Keratinocyte (primary cell): ENCODE results near the gene OR10H5. TPM values are rescaled to one million over a fixed set of nuclear protein-coding genes. Genes with fewer than 3 reads are reported as not detected.
A peak's percentile ranks its signal among the peaks of the same experiment; 100 is the strongest.

Experiments
- DNase-seq: peaks from one replicate; pipeline ENCODE4 v3.0.0-alpha.2; 2011; ENCODE audit warnings: low read depth, missing footprints, low spot score
- FAIRE-seq: peaks from 2 replicates; lab custom pipeline; 2011; peaks lifted over from hg19 to GRCh38; lab: Jason Lieb, UNC
- H2AFZ ChIP-seq: 2 replicates; pipeline ENCODE4 v1.6.0; 2012; ENCODE audit warnings: low read length, control low read depth, inconsistent platforms; ENCODE audit not compliant: control insufficient read depth
- H3K27ac ChIP-seq: 2 replicates; pipeline ENCODE4 v1.5.1; 2011; ENCODE audit warnings: low read length; ENCODE audit not compliant: control insufficient read depth, insufficient read depth
- H3K27me3 ChIP-seq: 3 replicates; pipeline ENCODE4 v1.6.0; 2011; ENCODE audit warnings: low read length; ENCODE audit not compliant: control insufficient read depth, insufficient read depth; ENCODE audit errors: extremely low read depth
- H3K36me3 ChIP-seq, 2 experiments: 2 replicates in 1 of 2; 3 replicates in 1 of 2; pipeline ENCODE4 v1.5.1; 2011; ENCODE audit warnings: low read length in 2 of 2, mild to moderate bottlenecking in 1 of 2; ENCODE audit not compliant: control insufficient read depth in 2 of 2, insufficient read depth in 2 of 2; ENCODE audit errors: extremely low read depth in 1 of 2
- H3K4me1 ChIP-seq: 3 replicates; pipeline ENCODE4 v1.5.1; 2011; ENCODE audit warnings: low read length; ENCODE audit not compliant: control insufficient read depth, insufficient read depth; ENCODE audit errors: extremely low read depth
- H3K4me2 ChIP-seq: 3 replicates; pipeline ENCODE4 v1.6.0; 2011; ENCODE audit warnings: low read depth, low read length; ENCODE audit not compliant: control insufficient read depth, insufficient read depth; ENCODE audit errors: extremely low read depth
- H3K4me3 ChIP-seq, 3 experiments: fragments of 200-600 bp in 1 of 3; sonication (generic) in 1 of 3; 2 replicates in 2 of 3; 3 replicates in 1 of 3; pipeline ENCODE4 v1.5.1; 2011 to 2016; ENCODE audit warnings: low read length in 3 of 3, mild to moderate bottlenecking in 3 of 3, control low read depth in 2 of 3, inconsistent platforms in 1 of 3, low read depth in 1 of 3, mixed read lengths in 1 of 3, mixed run types in 1 of 3, moderate library complexity in 1 of 3; ENCODE audit not compliant: control insufficient read depth in 2 of 3, insufficient read depth in 2 of 3; ENCODE audit errors: extremely low read depth in 1 of 3
- H3K79me2 ChIP-seq: 2 replicates; pipeline ENCODE4 v1.6.0; 2012; ENCODE audit warnings: low read length; ENCODE audit not compliant: control insufficient read depth, insufficient read depth
- H3K9ac ChIP-seq: 3 replicates; pipeline ENCODE4 v1.6.0; 2011; ENCODE audit warnings: low read length; ENCODE audit not compliant: control insufficient read depth, insufficient read depth; ENCODE audit errors: extremely low read depth
- H3K9me1 ChIP-seq: 3 replicates; pipeline ENCODE4 v1.6.0; 2011; ENCODE audit warnings: low read length; ENCODE audit not compliant: control insufficient read depth, insufficient read depth; ENCODE audit errors: extremely low read depth
- H3K9me3 ChIP-seq: 2 replicates; pipeline ENCODE4 v1.5.1; 2012; ENCODE audit warnings: low read depth, low read length; ENCODE audit not compliant: control insufficient read depth
- H4K20me1 ChIP-seq: 3 replicates; pipeline ENCODE4 v1.6.0; 2011; ENCODE audit warnings: low read length; ENCODE audit not compliant: control insufficient read depth, insufficient read depth; ENCODE audit errors: extremely low read depth
- CTCF ChIP-seq, 3 experiments: IDR thresholded peaks in 1 of 3; conservative IDR thresholded peaks in 1 of 3; optimal IDR thresholded peaks in 1 of 3; 2 replicates in 2 of 3; 3 replicates in 1 of 3; pipeline versions ENCODE3 to v1.5.1; 2011; ENCODE audit warnings: low read length in 3 of 3, mild to moderate bottlenecking in 3 of 3, moderate library complexity in 2 of 3, control low read depth in 1 of 3, inconsistent platforms in 1 of 3; ENCODE audit not compliant: insufficient read depth in 2 of 3; ENCODE audit errors: extremely low read depth in 1 of 3
- EZH2 ChIP-seq: IDR thresholded peaks from one replicate; pipeline ENCODE4 v1.6.1; 2012; ENCODE audit warnings: inconsistent platforms, mild to moderate bottlenecking, low read length, moderate library complexity
- dilution Hi-C: fragments of 300-500 bp; cut with MboI; formaldehyde crosslinking; loops from one replicate; pipeline ENCODE4 v1.7.0; 2020; ENCODE audit warnings: low sequenced_read_pairs; ENCODE audit not compliant: extremely low pct_ligation_motif_present
- polyA plus RNA-seq, 5 experiments: library from polyadenylated mRNA; depleted of rRNA in 3 of 5; stranded (reverse) in 3 of 5; stranded (forward) in 1 of 5; unstranded in 1 of 5; fragments of >200 nt; gene quantifications; 1 replicate in 1 of 5; 2 replicates in 3 of 5; 3 replicates in 1 of 5; pipeline versions ENCODE4 v1.2.1 to v1.2.3, GENCODE V29; 2011 to 2012; ENCODE audit warnings: missing spikeins in 2 of 5, low read depth in 1 of 5, low replicate concordance in 1 of 5

OR10H5 gene
- polyA plus RNA-seq, 1 donor (not counting 4 experiments of a cell fraction or from before 2014, with no cell fraction given) = not detected

DNA sequence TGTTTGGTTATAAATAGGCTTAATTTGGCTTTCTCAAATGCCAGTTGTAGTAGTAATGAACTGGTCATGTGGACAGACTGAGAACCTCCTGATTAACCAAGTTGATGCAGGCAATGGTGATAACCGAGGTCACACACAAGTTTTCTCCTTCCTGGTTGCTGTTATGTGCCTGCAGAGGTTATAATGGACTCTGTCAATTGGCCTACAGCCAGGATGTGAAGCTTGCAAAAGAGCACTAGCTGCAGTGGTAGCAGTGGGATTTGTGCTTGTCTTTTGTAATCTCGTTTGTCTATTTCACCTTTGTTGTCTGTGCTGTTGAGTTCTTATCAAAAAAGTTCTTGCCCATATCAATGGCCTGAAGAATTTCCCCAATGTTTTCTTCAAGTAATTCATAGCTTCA lies 29.1 kb upstream of the OR10H5 start:
- H3K9me3 ChIP-seq = no peaks in the 10 kb centered on the region
- H3K9me1 ChIP-seq = no peaks in the 10 kb centered on the region
- FAIRE-seq (no peak), DNase-seq (no peak)
- no peak overlapping the region for H3K4me2 ChIP-seq
- no peak overlapping the region for H3K27ac ChIP-seq
- H3K4me1 ChIP-seq = no peaks in the 10 kb centered on the region
- no peak overlapping the region for H2AFZ ChIP-seq
- no peak for TF ChIP-seq CTCF (optimal IDR thresholded peaks at IDR 0.05 in 1 of 3, IDR thresholded peaks at IDR 0.05 in 1 of 3, conservative IDR thresholded peaks at IDR 0.05 in 1 of 3; ENCODE audit: extremely low read depth in 1 of 3, insufficient read depth in 2 of 3, low read length in 3 of 3)
- no peak for TF ChIP-seq EZH2
- H4K20me1 ChIP-seq = no peaks in the 10 kb centered on the region
- no peaks in the 10 kb centered on the region for H3K27me3 ChIP-seq
- dilution Hi-C loops = no loop called here
- H3K79me2 ChIP-seq = no peaks in the 10 kb centered on the region
- no peak overlapping the region for H3K9ac ChIP-seq
- no peak overlapping the region for H3K4me3 ChIP-seq
- H3K36me3 ChIP-seq = no peaks in the 10 kb centered on the region

DNA sequence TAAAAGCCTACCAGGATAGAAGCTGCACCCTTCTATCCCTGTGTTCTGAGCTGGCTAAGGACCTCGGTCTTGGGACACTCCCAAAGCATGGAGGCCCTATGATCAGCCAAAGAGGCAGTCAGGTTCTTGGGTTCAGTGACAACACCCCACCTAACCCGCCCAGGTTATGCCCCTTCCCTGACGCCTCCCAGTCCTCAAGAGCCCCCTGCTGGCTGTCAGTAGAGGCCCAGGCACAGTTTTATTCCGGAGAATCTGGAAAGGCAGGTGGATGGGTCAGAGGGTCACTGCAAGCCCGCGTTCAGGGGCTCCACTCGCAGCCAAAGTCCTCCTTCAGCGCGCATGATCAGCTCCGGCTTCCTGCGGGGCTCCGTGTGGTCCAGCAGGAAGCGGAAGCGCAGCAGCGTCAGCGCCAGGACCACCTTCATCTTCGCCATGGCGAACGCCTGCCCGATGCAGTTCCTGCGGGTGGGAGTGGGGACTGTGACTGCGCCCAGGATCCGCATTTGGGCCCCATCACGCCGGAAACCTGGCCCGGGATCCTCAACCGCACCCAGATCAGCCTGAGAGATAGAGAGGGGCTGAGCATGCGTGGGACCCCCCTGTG lies 27.4 kb upstream of the OR10H5 start:
- Histone ChIP-seq H3K36me3 (no peaks in the 10 kb centered on the region), H3K9ac (no peak overlapping the region), H4K20me1 (no peaks in the 10 kb centered on the region), H3K79me2 (no peaks in the 10 kb centered on the region), H3K9me3 (no peaks in the 10 kb centered on the region), H2AFZ (no peak overlapping the region), H3K27me3 (no peaks in the 10 kb centered on the region), H3K9me1 (no peaks in the 10 kb centered on the region), H3K4me2 (no peak overlapping the region), H3K4me3 (no peak overlapping the region), H3K27ac (no peak overlapping the region), H3K4me1 (no peaks in the 10 kb centered on the region)
- DNase-seq = no peak
- TF ChIP-seq CTCF (optimal IDR thresholded peaks at IDR 0.05 in 1 of 3, IDR thresholded peaks at IDR 0.05 in 1 of 3, conservative IDR thresholded peaks at IDR 0.05 in 1 of 3; ENCODE audit: extremely low read depth in 1 of 3, insufficient read depth in 2 of 3, low read length in 3 of 3) = peak; percentile 27 to 69 (median 41)
- no peak for TF ChIP-seq EZH2
- dilution Hi-C loops = no loop called here
- FAIRE-seq = no peak
